ENCODE data around the gene SP3.

The SP3 gene

DNA sequence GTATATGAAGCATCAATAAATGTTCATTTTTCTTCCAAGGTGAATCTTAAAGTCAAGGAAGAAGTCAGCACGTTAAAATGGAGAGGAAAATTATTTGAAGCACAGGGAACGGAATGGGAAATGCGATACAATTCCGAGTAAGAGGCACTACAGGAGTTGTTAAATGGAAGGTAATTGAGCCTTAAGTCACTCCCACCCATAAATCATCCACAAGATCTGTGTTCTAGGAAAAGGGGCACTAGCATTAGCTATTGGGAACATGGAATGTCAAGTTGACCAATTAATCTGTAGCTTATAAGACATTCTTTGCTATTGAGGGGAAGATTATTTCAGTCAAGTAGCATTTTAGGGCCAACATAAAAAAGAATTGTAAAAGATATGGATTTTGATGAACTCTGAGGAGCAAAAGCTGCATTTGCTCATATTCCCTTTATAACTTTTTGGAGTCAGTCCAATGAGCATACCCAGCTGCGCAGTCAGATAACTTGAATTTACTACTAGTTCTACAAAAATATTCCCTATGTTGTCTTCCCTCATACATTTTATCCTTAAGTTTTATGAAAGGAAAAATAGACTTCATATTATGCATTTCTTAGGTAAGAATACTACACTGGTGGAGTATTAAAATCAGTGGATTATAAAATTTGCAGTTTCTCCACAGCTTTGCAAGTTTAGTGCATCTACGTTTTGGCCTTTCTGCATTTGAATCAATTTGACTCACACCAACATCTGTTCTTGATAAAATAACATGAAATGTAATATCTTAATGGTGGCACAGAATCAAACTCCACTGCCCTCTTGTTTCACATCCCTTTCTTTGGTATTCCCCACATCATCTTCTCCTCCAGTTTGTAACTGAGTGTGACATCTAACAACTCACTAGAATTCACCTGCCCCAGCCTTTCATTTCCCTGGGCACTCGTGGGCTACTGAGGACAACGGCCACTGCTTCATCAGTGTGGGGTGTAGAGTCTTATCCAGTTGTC, 95.6 kb downstream of the SP3 start:
- H3K4me3 ChIP-seq (ENCODE audit: low read depth in 1 of 2, low read length in 2 of 2) = no peak overlapping the region
- no peaks in the 10 kb centered on the region for H3K9me3 ChIP-seq (ENCODE audit: insufficient read depth, low read length, severe bottlenecking)
- no peak for ATAC-seq (ENCODE audit: insufficient read depth, low read depth)
- no peaks in the 10 kb centered on the region for H3K27me3 ChIP-seq (ENCODE audit: insufficient read depth, low read length, poor library complexity)
- no peaks in the 10 kb centered on the region for H3K79me2 ChIP-seq (ENCODE audit: insufficient read depth, low read length)
- no peak overlapping the region for H2AFZ ChIP-seq (ENCODE audit: low read depth, low read length)
- no peaks in the 10 kb centered on the region for H4K20me1 ChIP-seq (ENCODE audit: insufficient read depth, low read length)
- DNase-seq = no peak
- H3K27ac ChIP-seq (ENCODE audit: low read length) = no peak overlapping the region
- no peaks in the 10 kb centered on the region for H3K36me3 ChIP-seq (ENCODE audit: insufficient read depth, low read length)
- TF ChIP-seq, protein P1, sequence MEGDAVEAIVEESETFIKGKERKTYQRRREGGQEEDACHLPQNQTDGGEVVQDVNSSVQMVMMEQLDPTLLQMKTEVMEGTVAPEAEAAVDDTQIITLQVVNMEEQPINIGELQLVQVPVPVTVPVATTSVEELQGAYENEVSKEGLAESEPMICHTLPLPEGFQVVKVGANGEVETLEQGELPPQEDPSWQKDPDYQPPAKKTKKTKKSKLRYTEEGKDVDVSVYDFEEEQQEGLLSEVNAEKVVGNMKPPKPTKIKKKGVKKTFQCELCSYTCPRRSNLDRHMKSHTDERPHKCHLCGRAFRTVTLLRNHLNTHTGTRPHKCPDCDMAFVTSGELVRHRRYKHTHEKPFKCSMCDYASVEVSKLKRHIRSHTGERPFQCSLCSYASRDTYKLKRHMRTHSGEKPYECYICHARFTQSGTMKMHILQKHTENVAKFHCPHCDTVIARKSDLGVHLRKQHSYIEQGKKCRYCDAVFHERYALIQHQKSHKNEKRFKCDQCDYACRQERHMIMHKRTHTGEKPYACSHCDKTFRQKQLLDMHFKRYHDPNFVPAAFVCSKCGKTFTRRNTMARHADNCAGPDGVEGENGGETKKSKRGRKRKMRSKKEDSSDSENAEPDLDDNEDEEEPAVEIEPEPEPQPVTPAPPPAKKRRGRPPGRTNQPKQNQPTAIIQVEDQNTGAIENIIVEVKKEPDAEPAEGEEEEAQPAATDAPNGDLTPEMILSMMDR (IDR thresholded peaks at IDR 0.05; ENCODE audit: borderline replicate concordance, extremely low read depth, low read length, poor library complexity, severe bottlenecking) = no peak
- no peak for TF ChIP-seq EZH2 (IDR thresholded peaks at IDR 0.05; ENCODE audit: borderline replicate concordance, low read depth, low read length, severe bottlenecking)
- no peak overlapping the region for H3K9ac ChIP-seq (ENCODE audit: low read depth, low read length)
- H3K4me2 ChIP-seq (ENCODE audit: insufficient read depth, low read length) = no peak overlapping the region
- no peaks in the 10 kb centered on the region for H3K4me1 ChIP-seq (ENCODE audit: insufficient read depth, low read length)

- H4K20me1 ChIP-seq (ENCODE audit: insufficient read depth, low read length) = no peaks in the 10 kb centered on the region
- no peak overlapping the region for H2AFZ ChIP-seq (ENCODE audit: low read depth, low read length)
- no peak for TF ChIP-seq EZH2 (IDR thresholded peaks at IDR 0.05; ENCODE audit: borderline replicate concordance, low read depth, low read length, severe bottlenecking)
- TF ChIP-seq, protein P1 (IDR thresholded peaks at IDR 0.05; ENCODE audit: borderline replicate concordance, extremely low read depth, low read length, poor library complexity, severe bottlenecking) = no peak
- no peak overlapping the region for H3K4me3 ChIP-seq (ENCODE audit: low read depth in 1 of 2, low read length in 2 of 2)
- no peak overlapping the region for H3K27ac ChIP-seq (ENCODE audit: low read length)
- H3K27me3 ChIP-seq (ENCODE audit: insufficient read depth, low read length, poor library complexity) = no peaks in the 10 kb centered on the region
- H3K9me3 ChIP-seq (ENCODE audit: insufficient read depth, low read length, severe bottlenecking) = no peaks in the 10 kb centered on the region
- no peak overlapping the region for H3K4me2 ChIP-seq (ENCODE audit: insufficient read depth, low read length)
- no peaks in the 10 kb centered on the region for H3K4me1 ChIP-seq (ENCODE audit: insufficient read depth, low read length)
- H3K9ac ChIP-seq (ENCODE audit: low read depth, low read length) = no peak overlapping the region
- ATAC-seq (ENCODE audit: insufficient read depth, low read depth) (no peak), DNase-seq (no peak)
- no peaks in the 10 kb centered on the region for H3K36me3 ChIP-seq (ENCODE audit: insufficient read depth, low read length)
- no peaks in the 10 kb centered on the region for H3K79me2 ChIP-seq (ENCODE audit: insufficient read depth, low read length)
Observed at GRCh38 chr2:173868406-173868805, 96.8 kb downstream of the SP3 start.

DNA sequence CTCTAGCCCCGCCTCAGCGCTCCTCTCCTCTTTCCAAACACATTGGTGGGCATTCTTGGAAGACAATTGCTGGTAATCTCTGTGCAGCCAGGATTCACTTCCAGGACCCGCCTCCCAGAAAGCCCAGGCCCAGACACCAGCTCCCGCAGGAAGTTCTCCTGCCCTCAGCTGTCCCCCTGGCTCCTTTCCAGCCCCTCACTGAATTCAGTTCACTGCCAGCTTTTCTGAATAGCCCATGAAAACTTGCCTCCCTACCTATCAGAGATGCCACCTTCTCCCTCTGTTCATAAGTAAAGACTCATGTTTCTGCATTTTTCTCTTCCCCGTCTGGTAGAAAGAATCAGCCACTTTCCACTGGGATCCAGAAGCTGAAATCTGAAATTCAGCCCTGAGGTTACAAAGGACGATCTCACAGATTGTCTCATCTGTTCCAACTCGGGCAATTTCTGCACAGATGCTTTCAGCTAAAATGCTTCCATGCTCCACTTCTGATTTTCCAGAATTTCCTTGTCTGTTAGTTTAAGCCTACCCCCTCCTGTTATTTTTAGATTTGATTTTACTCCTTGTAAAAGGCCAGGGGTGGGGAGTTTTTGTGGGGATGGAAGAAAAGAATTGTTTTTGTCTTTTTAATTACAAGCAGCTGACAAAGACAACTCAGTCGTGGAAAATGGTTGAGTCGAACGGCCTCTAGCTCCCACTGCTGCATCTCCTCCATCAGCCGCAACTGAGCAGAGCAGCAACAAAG, 98.1 kb downstream of the SP3 start:
- no peak overlapping the region for H2AFZ ChIP-seq (ENCODE audit: low read depth, low read length)
- H3K27me3 ChIP-seq (ENCODE audit: insufficient read depth, low read length, poor library complexity) = no peaks in the 10 kb centered on the region
- no peaks in the 10 kb centered on the region for H3K4me1 ChIP-seq (ENCODE audit: insufficient read depth, low read length)
- DNase-seq (no peak), ATAC-seq (ENCODE audit: insufficient read depth, low read depth) (no peak)
- no peaks in the 10 kb centered on the region for H3K36me3 ChIP-seq (ENCODE audit: insufficient read depth, low read length)
- H3K4me2 ChIP-seq (ENCODE audit: insufficient read depth, low read length) = no peak overlapping the region
- no peaks in the 10 kb centered on the region for H4K20me1 ChIP-seq (ENCODE audit: insufficient read depth, low read length)
- H3K79me2 ChIP-seq (ENCODE audit: insufficient read depth, low read length) = no peaks in the 10 kb centered on the region
- no peak overlapping the region for H3K9ac ChIP-seq (ENCODE audit: low read depth, low read length)
- no peaks in the 10 kb centered on the region for H3K9me3 ChIP-seq (ENCODE audit: insufficient read depth, low read length, severe bottlenecking)
- no peak overlapping the region for H3K27ac ChIP-seq (ENCODE audit: low read length)
- H3K4me3 ChIP-seq (ENCODE audit: low read depth in 1 of 2, low read length in 2 of 2) = no peak overlapping the region
- TF ChIP-seq, protein P1 (IDR thresholded peaks at IDR 0.05; ENCODE audit: borderline replicate concordance, extremely low read depth, low read length, poor library complexity, severe bottlenecking) = no peak
- no peak for TF ChIP-seq EZH2 (IDR thresholded peaks at IDR 0.05; ENCODE audit: borderline replicate concordance, low read depth, low read length, severe bottlenecking)

Data from DND-41 (cell line).